HG03442 (cell line): ENCODE results near the gene AGBL5.
"Not testable (repeated sequence)": the region's sequence is repeated elsewhere in the genome, so short reads cannot be mapped to it uniquely, and the experiment has no call there.

ENCODE experiments used
- ATAC-seq: cut with Tn5 transposase; IDR thresholded peaks from one replicate; pipeline ENCODE4 v1.9.1; 2021; ENCODE audit warnings: mild to moderate bottlenecking, moderate library complexity; ENCODE audit not compliant: unreplicated experiment

Gene AGBL5

DNA sequence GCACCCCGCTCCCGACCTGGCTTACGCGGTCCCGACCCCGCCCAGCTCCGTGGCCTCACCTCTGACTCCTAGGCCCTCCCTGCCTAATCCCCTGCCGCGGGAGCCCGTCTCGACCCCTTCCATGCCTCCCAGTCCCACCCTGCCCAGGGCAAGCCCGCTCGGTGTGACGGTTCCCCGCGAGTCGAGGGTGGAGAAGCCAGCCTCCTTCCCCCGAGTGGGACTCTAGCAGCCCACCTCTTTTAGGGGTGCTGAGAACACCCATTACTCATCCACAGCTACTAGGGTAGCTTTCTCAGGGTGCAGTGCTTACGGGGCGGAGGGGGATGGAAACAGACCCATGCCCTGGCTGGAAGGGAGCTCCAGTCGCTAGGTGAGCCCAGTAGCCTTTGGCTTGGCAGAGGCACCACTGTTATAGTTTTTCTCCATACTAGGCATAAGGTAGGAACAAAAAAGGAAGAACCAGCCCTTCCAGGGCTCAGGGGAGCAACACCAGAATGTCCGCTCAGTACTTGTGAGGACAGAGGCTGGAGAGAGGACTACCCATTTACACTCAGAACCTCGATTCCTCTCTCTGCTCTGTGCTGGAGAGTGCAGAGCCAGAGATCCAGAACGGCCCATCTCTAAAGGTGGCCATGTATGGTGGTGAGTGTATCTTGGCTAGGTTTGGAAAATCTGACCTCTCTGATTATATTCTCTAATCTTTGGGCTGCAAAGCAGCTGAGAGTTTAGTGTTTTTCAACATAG is 606 bp downstream of the AGBL5 start:
- peak; percentile 5 for ATAC-seq

DNA sequence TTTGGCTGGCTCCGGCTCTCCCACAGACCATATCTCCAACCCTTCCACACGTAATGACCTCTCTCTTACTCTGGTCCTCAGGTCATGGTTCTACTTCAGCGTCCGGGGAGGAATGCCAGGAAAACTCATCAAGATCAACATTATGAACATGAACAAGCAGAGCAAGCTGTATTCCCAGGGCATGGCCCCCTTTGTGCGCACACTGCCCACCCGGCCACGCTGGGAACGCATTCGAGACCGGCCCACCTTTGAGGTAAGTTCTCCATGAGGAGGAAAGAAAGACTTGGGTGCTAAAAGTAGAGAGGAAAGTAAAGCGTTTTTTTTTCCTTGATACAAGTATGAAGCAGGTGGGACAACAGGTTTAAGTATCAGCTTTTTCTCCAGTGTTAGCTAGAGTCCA is 1.9 kb downstream of the AGBL5 start:
- no peak for ATAC-seq

DNA sequence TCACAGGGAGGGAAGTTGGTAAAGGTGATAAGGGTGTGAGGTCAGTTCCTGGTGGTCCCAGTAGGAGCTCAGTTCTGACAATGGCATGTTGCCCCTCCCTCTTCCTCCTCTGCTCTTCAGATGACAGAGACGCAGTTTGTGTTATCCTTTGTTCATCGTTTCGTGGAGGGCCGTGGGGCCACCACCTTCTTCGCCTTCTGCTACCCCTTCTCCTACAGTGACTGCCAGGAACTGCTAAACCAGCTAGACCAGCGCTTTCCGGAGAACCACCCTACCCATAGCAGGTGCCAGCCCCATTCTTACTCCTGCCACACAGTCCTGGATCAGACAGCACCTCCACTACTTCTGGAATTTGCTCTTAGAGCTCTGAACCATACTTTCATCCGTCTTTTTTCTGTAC is 2.3 kb downstream of the AGBL5 start:
- no peak for ATAC-seq

DNA sequence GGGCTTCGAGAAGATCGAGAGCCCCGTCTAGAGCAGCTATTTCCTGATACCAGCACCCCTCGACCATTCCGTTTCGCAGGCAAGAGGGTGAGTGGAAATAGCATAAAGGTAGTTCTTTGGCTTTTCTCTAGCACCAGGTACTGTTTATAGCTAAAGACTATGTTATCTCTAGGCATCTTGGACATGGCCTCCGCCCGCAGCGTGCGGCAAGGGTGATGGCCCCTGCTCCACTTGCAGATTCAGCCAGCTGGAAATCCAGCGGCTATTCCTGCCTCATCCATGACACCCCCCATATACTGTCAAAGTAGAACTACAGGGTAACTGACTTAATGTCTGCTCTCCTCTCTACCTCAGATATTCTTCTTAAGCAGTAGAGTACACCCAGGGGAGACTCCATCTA is 3.3 kb downstream of the AGBL5 start:
- ATAC-seq, result no peak

DNA sequence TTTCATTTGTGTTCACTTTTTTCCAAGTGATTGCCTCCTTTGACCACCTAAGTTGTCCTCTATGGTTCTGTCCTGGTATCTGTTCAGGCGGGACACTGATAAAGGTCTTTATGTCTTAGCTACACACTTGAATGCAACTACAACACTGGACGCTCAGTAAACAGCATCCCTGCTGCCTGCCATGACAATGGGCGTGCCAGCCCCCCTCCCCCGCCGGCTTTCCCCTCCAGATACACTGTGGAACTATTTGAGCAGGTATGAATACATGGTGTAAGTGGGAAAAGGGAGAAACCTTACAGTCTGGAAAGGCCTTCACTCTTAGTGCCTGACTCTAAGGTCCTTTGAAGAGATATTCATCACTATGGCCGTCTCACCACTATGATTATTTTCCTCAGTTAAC is 5.7 kb downstream of the AGBL5 start:
- no peak for ATAC-seq

DNA sequence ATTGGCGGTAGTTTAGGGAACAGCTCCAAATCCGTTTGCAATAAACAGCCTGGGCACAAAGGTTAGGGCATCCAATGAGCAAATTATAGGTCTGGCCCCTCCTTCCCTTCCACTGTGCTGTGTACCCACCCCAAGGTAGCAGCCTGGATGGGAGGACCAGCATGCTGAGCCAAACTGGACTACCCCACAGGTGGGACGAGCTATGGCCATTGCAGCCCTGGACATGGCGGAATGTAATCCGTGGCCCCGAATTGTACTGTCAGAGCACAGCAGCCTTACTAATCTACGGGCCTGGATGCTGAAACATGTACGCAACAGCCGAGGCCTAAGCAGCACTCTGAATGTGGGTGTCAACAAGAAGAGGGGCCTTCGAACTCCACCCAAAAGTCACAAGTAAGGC is 6.7 kb downstream of the AGBL5 start:
- no peak for ATAC-seq

DNA sequence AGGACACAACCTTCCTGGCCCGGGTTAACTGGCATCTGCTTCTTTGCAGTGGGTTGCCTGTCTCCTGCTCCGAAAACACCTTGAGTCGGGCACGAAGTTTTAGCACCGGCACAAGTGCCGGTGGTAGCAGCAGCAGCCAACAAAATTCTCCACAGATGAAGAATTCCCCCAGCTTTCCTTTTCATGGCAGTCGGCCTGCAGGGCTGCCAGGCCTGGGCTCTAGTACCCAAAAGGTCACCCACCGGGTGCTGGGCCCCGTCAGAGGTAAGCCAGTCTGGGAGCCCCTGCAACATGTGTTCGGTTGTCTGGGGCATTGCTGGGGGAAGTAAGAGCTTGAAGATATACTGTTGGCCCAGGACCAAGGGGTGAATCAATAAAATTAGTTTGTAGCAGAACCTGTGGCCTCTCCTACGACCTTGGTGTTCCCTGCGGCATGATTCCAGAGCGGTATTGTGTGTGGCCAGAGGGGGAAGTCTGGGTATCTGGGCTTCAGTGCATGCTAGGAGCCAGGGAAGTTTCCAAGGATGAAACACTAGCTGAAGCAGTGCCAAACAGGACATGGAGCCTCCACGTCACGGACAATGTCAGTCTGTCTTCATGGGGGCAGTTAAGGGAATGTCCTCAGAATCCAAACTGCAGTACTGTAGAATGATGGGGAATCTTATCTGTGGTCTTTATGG is 7.8 kb downstream of the AGBL5 start:
- ATAC-seq, result no peak

DNA sequence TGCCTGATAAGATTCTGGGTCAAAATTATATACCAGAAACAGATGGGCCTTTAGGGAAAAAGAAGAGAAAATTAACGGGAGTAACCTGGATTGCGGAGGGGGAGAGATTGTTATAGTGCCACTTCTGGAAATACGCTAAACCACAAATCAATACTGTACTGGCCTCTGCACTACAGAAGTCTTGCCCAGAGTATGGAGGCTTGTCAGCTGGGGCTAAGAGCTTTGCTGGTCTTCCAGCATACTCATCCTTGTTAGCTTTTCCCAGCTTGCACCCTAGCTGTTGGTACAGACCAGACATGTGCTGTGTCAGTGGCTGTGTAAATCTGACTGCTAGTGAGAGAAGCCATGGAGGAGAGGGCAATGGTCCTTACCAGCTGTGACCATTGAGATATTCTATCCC is 8.9 kb downstream of the AGBL5 start:
- ATAC-seq, result no peak

DNA sequence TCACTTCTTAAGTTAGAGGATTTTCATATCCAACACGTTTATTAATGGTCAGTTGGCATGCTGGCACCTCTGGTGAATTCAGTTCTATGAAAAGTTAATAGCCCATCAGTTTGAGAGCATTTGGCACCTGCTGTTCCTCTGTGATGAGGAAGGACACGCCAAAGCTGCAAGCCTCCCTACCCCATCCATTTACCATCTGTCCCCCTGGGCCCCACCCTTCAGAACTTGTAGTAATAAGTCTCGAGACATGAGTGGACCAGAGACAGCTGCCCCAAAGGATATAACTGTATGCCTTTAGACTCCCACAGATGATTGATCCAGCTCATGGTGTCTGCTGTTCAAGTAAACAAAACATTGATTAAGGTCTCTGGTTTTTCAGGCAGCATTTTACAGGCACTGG is 13.7 kb downstream of the AGBL5 start:
- no peak for ATAC-seq

DNA sequence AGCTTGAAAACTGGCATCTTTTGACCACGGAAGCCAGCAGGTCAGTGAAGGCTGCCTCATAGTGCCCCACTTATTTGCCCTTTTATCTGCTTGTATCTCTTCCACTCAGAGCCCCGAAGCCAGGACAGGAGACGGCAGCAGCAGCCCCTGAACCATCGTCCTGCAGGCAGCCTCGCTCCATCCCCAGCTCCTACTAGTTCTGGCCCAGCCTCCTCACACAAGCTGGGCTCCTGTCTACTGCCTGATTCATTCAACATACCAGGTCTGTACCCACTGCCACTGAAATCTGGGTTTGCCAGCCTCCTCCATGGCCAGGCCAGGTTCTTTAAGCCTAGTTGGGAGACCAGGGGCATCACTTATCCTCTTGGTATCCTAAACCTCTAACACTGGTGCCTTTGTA is 15.9 kb downstream of the AGBL5 start:
- no peak for ATAC-seq

DNA sequence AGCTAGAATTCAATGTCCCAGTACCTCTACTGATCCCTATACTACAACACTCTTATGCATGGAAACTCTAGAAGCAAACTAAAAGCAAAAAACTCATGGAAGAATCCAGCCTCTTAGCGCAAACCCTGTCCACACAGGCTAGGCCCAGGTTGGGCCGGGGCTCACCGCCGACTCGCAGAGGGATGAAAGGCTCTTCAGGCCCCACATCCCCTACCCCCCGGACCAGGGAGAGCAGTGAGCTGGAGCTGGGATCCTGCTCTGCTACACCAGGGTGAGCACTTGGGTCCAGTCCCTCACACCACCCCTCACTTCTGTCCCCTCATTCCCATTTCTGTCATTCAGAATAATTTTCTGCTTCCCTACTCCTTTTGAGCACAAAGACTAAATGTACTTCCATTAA is 18.0 kb downstream of the AGBL5 start:
- no peak for ATAC-seq

DNA sequence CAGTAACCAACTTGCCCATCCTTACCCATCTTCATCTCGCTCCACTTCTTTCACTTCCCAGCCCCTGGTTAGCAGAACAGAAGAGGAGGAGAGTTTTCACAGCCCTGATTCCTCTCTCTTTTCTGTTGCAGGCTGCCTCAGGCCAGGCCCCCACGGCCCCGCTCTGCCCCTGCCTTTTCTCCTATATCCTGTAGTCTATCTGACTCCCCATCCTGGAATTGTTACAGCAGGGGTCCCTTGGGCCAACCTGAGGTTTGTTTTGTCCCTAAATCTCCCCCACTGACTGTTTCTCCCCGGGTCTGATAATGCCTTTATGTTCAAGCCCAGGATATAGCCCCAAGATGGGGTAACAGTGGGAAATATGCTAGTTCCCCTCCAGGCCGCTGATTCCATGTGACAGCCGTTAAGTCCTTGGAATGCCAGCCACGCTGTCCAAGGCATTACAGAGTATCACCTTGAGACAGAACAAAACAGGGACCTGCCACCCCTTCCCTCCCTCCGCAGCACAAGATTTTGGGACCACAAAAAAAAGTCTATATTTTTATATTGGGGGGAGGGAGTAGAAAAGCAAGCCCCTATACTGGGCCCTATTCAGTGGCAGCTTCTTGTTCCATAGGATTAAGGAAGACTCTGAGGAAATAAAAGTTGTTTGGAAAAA is 18.6 kb downstream of the AGBL5 start:
- ATAC-seq, result no peak

DNA sequence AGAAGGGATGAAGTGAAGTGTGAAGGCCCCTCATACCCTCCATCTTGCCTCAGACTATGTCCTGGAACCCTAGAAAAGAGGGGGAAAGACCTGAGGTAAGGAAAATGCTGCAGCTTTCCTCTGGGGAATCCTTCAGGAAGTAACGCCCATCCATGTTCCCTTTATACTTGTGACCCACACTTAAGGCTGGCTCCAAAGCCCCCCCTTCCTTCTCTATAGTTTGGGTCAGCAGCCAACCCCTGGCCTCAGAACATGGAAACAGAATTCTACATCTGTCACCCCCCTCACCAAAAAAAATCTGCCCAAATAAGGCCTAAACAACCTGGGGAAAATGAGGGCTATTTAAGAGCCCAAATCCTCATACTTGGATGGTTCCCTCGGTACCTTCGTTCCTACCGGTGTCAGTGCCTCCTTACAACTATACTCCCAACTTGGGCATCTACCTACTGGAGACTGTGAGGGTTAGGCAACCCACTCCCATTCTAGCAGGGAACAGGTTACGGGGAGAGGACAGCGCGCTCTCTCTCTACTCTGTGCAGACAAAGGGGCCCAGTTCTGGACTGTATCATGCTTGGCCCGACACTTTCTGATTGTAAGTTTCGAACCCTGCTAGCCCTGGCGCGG is 19.3 kb downstream of the AGBL5 start:
- ATAC-seq, result no peak

DNA sequence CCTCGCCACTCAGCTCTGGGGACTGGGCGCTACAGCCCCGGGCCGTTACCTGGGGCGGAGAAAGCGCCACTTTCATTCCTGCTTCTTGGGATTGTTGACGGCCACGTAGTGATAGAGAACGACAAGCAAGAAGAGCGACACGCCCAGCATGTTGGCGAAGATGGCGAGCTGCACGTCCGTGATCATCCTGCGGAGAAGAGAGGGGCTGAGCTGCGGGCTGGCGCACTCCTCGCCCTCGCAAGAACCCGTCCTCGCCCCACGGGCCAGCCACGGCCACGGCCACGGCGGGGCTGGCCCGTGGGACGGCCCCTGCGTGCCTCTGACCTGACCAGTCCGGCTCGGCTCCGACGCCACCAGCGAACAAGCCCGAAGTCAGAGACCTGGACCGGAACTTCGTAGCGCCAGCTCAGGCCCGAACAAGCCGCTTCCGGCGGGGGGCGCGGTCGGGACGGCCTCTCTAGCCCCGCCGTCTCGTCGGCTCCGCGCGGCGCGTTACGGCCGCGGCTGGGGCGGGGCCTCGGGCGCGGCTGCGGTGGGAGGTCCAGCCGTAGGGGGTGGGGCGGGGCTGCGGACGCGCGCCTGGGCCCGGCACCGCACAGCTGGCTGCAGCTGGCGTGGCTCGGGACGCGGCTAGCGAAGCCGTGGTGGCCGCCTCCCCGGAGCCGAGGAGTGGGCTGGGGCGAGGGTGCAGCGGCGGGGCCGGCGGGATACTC is 20.0 kb downstream of the AGBL5 start, which contains the start of gene OST4:
Gene OST4 (minus strand): TSS at position 378 of the 713 bp plus-strand sequence.
- ATAC-seq, result peak; percentile 83

DNA sequence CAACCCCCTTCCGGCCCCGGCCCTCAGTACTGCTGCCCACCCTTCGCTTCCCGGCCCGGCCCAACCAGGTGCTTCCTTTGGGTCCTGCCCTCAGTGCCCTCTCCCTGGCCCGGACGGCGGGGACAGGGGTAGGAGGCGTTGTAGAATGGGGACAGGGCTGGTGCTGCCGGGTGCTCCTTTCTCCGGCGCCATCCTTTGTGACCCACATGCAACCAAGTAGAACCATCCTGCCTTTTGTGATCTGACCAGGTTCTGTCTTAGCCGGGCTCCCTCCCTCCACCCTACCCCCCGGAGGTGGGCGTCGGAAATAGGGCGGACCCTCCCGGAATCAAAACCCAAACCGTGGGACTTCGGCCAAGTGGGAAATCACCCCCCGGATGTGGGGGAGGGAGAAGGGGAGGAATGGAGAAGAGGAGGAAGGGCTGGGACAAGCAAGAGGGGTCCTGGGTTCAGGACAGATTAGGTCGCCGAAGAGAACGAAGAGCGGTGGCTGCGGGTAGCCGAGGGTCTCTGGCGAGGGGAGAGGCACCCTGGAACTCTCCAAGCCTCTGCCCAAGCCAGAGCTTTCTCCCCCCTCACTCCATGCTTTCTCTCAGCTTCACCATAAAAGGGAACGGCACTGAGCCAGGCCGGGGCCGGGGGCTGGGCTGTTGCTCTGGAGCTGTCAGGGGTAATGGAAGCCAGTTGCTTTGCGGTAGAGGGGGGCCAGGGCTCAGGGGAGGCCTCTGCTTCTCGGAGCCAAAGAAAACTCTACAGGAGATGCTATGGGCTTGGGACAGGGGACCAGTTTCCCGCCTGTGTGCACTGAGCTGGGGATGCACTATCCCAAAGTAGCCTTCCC is 20.7 kb downstream of the AGBL5 start:
- ATAC-seq, result no peak

DNA sequence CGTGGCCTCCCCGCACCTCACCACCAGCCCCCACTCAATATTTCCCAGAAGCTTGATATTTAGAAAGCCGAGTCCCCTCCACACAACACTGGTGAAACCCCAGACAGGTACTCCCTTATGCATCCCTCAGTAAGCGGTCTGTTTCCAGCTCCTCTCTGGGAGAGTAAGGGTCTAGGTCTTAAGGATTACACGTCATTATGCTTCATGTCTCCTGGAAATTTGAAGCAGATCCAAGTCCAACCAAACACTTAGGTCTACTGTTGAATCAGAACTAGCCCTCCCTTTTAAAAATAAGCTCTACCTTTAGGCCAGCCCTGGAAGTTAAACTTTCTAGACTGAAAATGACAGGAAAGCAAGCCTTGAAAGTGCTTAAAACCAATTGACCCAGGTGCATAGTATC is 21.5 kb downstream of the AGBL5 start:
- ATAC-seq, result no peak

DNA sequence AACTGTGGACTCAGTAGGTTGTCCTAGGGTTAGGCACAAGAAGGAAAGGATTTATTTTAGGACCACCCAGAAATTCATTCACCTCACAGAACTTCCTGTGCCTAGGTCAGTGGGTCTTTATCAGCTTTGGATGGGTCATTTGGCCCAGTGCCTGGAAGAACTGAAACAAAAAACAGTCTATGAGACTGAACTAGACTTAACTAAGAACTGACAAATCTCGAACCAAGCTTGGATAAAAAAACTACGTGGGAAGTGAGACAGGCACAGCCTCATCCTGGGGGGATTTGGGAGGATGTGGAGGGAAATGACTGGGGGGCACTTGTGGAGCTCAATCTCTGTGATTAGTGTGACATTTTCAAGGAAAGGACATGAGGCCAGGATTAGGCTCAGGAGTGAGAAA is 22.3 kb downstream of the AGBL5 start:
- no peak for ATAC-seq

DNA sequence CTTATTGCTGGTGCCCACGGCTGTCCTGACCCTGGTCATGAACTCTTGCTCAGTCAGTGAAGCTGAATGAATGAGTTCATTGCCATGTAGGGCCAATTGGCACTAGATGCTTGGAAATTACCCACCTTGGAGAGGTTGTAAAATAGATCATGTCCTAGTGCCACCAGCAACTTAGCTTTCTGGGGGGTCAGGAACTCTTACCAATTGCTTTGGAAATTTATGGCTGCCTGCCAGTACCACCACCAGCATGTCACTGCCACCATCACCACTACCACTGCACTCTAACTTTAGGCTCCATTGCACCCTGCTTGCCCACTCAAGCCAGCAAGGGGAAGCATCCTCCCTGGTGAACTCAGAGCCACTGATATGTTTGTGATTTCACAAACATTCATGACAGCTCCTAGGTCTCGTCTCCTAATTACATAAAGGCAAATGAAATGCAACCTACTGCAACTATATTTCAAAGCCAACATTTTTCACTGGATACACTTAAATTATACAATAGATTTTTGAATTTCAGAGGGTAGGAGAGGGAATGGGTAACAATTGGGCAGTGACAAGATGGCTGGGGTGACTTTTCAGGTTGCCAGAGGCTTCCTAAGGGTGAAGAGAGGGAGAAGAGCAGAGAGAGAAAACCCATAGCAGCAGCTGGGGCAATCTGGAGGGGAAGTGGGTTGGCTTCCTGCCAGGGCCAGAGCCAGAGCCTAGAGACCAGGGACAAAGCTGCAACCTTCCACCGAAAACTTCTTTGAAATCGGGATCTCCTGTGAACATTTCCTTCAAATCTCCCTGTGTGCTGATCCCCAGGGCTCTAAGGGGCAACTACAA is 23.5 kb downstream of the AGBL5 start:
- ATAC-seq, result no peak

DNA sequence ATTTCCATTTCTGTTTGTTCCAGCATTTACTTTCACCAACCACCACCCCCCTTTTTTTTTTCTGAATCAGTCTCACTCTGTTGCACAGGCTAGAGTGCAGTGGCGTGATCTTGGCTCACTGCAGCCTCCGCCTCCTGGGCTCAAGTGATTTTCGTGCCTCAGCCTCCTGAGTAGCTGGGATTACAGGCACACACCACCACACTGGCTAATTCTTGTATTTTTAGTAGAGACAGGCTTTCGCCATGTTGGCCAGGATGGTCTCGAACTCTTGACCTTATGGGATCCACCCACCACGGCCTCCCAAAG is 24.1 kb downstream of the AGBL5 start:
- not testable (repeated sequence) for ATAC-seq
